ENCODE data around the gene IL6ST. TPM values are rescaled to one million over a fixed set of nuclear protein-coding genes. Genes with fewer than 3 reads are reported as not detected.

Gene IL6ST
- total RNA-seq, 1 donor: 557 TPM

GRCh38 chr5:56012281-56012963 lies 17.7 kb upstream of the IL6ST start:
- no peak overlapping the region for H3K4me3 ChIP-seq (ENCODE audit: low read depth, low read length)
- peak; percentile 80 for DNase-seq (ENCODE audit: low read depth)
- no peak for TF ChIP-seq CTCF (IDR thresholded peaks at IDR 0.05; ENCODE audit: insufficient read depth, low read depth, low read length)

DNA sequence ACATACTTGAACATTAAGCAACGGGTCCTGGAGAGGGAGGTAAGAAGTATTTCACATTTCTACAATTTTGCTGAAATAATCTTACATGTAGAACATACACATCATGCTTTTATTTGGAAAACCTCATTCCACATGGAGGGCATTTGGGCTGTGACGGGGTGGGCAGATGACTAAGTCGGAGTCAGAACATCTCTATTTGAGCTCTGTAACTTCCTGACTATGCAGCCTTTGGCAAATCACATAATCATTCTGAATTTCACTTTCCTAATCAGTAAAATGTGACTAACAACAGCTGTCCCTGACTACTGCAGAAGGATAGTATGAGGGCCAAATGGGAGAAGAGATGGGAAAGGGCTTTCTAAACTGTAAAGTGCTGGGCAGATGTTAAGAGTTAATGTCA lies 17.1 kb upstream of the IL6ST start:
- peak; percentile 93 for DNase-seq (ENCODE audit: low read depth)
- no peak for TF ChIP-seq CTCF (IDR thresholded peaks at IDR 0.05; ENCODE audit: insufficient read depth, low read depth, low read length)
- H3K4me3 ChIP-seq (ENCODE audit: low read depth, low read length): no peak overlapping the region

- no peak for DNase-seq (ENCODE audit: low read depth)
- no peak overlapping the region for H3K4me3 ChIP-seq (ENCODE audit: low read depth, low read length)
- no peak for TF ChIP-seq CTCF (IDR thresholded peaks at IDR 0.05; ENCODE audit: insufficient read depth, low read depth, low read length)
Observed at GRCh38 chr5:56010431-56010830, 15.7 kb upstream of the IL6ST start.

- no peak for TF ChIP-seq CTCF (IDR thresholded peaks at IDR 0.05; ENCODE audit: insufficient read depth, low read depth, low read length)
- no peak overlapping the region for H3K4me3 ChIP-seq (ENCODE audit: low read depth, low read length)
- DNase-seq (ENCODE audit: low read depth): no peak
Observed at GRCh38 chr5:56006600-56006999, 11.8 kb upstream of the IL6ST start.

GRCh38 chr5:56006094-56006493 lies 11.3 kb upstream of the IL6ST start:
- TF ChIP-seq CTCF (IDR thresholded peaks at IDR 0.05; ENCODE audit: insufficient read depth, low read depth, low read length): no peak
- no peak for DNase-seq (ENCODE audit: low read depth)
- no peak overlapping the region for H3K4me3 ChIP-seq (ENCODE audit: low read depth, low read length)

- H3K4me3 ChIP-seq (ENCODE audit: low read depth, low read length): no peak overlapping the region
- DNase-seq (ENCODE audit: low read depth): no peak
- no peak for TF ChIP-seq CTCF (IDR thresholded peaks at IDR 0.05; ENCODE audit: insufficient read depth, low read depth, low read length)
Observed at GRCh38 chr5:56004874-56005273, 10.1 kb upstream of the IL6ST start.

DNA sequence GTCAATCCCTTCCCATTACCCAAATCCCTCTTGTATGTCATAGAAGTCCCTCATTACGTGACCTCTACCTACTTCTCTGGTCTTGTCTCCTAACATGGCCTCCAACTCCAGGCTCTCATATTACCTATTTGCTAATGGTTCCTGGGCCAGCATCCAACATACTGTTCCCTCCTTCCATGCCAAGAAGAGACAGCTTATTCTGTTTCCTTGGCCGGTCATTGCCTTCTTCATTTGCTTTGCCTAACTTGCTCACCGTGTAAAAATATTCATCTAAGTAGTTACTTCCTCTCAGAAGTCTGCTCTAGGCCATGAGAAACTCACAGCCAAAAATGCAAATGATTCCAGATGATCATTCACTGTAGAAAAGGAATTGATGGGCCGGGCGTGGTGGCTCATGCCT lies 8.9 kb upstream of the IL6ST start:
- TF ChIP-seq CTCF (IDR thresholded peaks at IDR 0.05; ENCODE audit: insufficient read depth, low read depth, low read length): no peak
- no peak for DNase-seq (ENCODE audit: low read depth)
- no peak overlapping the region for H3K4me3 ChIP-seq (ENCODE audit: low read depth, low read length)
